ENCODE data around the gene WDR5.

The WDR5 gene

DNA sequence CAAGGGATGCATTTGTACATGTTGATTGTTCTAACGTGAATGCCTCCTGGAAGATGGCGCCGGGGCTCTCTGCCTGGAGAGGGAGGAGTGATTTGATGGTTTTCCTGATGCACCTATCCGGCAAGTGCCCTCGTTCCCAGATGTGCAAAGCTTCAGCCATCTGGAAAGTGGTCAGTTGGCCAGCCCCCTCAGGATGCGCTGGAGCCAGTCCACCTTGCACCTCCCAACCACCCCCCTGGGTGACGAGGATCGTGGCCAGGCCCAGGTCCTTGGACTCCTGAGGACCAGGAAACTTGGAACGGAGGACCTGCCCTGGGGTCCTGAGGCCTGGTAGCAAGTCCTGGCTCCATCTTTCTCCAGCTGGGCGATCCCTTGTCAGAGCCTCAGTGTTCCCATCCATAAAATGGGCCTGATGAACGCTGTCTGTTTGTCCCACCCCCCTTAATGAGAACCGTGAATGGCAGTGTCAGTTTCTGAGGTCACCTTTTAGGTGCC, 52.1 kb downstream of the WDR5 start:
- no peak for DNase-seq (ENCODE audit: low spot score)
- in situ Hi-C loops (cut with MboI; ENCODE audit: low sequenced_read_pairs, unreplicated experiment) = no loop called here

DNA sequence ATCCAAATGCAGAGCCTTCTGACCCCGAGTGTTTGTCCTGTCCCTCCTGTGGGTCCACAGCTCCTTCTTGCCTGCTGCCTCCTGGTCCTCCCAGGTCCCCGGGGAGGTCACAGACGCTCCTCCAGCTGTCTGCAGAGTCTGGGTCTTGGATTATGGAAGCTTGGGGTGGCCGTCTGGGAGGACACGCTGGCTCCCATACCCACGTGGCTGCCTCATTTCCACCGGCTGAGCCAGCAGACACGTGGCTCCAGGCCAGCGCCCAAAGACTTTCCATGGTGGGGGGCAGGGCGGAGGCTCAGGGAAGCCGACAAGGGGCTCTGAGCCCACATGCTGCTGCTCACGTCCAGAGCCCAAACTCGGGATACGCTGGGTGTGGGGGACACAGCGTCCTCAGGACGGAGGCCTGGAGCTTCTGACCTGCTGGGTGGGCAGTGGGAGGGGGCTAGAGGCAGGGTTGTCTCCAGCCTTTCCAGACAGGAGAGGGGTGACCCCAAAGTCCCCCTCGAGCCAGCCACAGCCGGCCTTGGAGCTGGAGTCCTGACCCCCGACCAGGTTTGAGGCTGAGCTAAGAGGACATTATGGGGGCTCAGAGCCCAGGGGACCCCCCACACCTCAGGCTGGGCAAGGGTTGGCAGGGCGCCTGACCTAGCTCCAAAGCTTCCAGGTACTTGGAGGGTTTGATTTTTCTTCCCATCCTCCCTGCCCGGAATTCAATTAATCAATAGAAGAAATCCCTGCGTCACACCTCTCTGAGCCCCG, 52.7 kb downstream of the WDR5 start:
- in situ Hi-C loops (cut with MboI; ENCODE audit: low sequenced_read_pairs, unreplicated experiment) = no loop called here
- TF ChIP-seq, protein P1, sequence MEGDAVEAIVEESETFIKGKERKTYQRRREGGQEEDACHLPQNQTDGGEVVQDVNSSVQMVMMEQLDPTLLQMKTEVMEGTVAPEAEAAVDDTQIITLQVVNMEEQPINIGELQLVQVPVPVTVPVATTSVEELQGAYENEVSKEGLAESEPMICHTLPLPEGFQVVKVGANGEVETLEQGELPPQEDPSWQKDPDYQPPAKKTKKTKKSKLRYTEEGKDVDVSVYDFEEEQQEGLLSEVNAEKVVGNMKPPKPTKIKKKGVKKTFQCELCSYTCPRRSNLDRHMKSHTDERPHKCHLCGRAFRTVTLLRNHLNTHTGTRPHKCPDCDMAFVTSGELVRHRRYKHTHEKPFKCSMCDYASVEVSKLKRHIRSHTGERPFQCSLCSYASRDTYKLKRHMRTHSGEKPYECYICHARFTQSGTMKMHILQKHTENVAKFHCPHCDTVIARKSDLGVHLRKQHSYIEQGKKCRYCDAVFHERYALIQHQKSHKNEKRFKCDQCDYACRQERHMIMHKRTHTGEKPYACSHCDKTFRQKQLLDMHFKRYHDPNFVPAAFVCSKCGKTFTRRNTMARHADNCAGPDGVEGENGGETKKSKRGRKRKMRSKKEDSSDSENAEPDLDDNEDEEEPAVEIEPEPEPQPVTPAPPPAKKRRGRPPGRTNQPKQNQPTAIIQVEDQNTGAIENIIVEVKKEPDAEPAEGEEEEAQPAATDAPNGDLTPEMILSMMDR (IDR thresholded peaks at IDR 0.05; ENCODE audit: borderline replicate concordance, control extremely low read depth, extremely low read depth, insufficient read depth, missing control alignments) = no peak
- no peak for DNase-seq (ENCODE audit: low spot score)

More for the DNA sequence above, 52.1 kb downstream of the WDR5 start:
- TF ChIP-seq, protein P1 (IDR thresholded peaks at IDR 0.05; ENCODE audit: borderline replicate concordance, control extremely low read depth, extremely low read depth, insufficient read depth, missing control alignments) = no peak

DNA sequence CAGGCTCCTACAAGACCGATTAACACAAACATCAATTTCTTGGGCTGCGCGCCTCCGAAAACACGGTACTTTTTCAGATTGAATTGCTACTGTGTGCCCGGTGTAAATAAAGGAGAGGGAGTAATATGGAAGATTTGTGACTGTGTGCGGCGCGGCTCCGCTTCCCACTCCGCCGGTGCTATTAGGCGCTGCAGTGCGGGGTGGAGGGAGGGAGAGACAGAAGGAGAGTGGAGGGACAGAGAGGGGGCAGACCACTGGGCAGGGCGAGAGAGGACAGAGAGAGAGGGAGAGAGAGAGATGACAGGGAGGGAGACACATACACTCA, 53.2 kb downstream of the WDR5 start:
- DNase-seq (ENCODE audit: low spot score) = no peak
- TF ChIP-seq, protein P1 (IDR thresholded peaks at IDR 0.05; ENCODE audit: borderline replicate concordance, control extremely low read depth, extremely low read depth, insufficient read depth, missing control alignments) = no peak
- in situ Hi-C loops (cut with MboI; ENCODE audit: low sequenced_read_pairs, unreplicated experiment) = no loop called here

DNA sequence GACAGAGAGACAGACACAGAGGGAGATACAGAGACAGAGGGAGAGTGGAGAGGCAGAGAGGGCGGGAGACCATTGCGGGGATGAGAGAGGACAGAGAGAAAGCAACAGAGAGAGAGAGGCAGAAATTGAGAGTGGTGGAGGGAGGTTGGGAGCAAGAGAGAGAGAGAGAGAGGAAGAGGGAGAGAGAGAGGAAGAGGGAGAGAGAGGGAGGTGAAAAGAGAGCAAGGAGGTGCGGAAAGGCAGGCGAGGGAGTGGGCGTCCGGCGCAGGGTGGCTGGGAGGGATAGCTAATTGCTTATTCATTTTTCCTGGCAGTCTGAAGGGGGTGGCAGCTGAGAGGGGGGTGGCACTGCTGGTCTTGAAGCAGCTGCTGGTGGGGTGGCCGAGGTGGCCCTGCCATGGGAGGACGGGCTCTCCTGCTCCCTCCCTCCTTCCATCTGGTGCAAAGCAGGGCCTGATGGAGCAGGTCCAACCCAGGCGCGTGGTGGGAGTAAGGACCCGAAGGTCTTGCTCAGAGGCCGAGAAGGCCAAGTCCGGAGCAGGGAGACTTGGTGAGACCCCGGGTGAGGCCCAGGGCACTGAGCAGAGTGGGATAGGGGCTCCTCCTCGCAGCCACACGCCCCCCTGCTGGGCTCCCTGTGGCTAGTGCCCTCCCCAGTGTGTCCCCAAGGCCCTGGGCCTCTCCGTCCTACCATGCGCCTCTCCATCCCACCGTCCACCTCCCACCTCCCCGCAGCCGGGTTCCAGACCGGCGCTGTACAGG, 53.8 kb downstream of the WDR5 start:
- in situ Hi-C loops (cut with MboI; ENCODE audit: low sequenced_read_pairs, unreplicated experiment) = no loop called here
- TF ChIP-seq, protein P1 (IDR thresholded peaks at IDR 0.05; ENCODE audit: borderline replicate concordance, control extremely low read depth, extremely low read depth, insufficient read depth, missing control alignments) = no peak
- no peak for DNase-seq (ENCODE audit: low spot score)

DNA sequence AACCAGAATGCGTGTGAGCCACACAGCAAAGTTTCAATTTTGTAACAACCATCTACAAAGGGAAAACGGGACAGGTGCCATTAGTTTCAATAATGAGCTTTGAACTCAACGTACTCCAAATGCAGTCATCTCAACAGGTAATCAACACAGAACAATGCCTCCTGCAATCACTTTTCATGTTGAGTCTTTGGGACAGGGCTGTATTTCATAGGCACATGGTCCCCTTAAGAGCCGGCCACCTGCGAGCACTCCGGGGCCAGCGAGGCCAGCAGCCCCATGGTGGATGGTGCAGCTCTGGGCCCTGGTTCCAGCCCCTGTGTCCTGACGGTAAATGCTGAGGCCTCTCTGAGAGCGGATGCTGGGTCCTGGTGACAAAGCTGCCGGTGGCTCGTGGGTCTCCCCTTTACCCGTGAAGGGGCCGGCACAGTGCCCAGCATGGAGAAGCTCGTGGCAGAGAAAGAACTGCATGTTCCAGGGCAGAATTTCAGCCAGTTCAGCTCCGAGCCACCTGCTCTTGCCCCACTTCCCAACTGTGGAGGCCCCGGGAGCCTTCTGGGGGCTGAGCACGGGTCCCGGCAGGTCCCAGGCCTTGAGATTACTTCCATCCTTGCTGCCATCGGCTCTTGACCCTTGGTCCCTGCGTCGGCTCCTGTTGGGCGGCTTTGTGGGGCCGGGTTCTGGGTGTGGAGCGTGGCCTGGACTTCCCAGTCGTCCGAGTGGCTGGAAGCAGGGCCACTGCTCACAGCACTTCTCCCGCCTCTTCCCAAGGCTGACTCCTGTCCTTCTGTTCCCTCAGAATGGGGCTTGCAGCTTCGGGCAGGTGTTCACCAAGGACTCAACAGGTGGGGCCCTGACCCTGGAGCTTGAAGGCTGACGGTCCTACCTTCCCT, 54.6 kb downstream of the WDR5 start:
- TF ChIP-seq, protein P1 (IDR thresholded peaks at IDR 0.05; ENCODE audit: borderline replicate concordance, control extremely low read depth, extremely low read depth, insufficient read depth, missing control alignments) = no peak
- DNase-seq (ENCODE audit: low spot score) = no peak
- in situ Hi-C loops (cut with MboI; ENCODE audit: low sequenced_read_pairs, unreplicated experiment) = no loop called here
